GM12878 (cell line): ENCODE measurements around the gene MCTP2. TPM values are rescaled to one million over a fixed set of nuclear protein-coding genes. Genes with fewer than 3 reads are reported as not detected.

ENCODE experiments used
- ATAC-seq: fragments of 200-7000 bp; cut with Tn5 transposase; 3 replicates; pipeline ENCODE4 v1.9.1; 2020; ENCODE audit warnings: mild to moderate bottlenecking, moderate library complexity
- BruUV-seq: library from RNA; stranded (reverse); fragments of 400-500 nt; replicated peaks from 2 replicates; lab custom pipeline; 2021; lab: Mats Ljungman, UMichigan
- CTCF ChIA-PET: fragments of 300-600 bp; sonication (Branson Sonifier 250); formaldehyde crosslinking; extraction: SDS; loops from one replicate; lab custom pipeline; 2021; ENCODE audit warnings: inconsistent platforms; lab: Yijun Ruan, JAX
- POLR2A ChIA-PET: fragments of 350-600 bp; formaldehyde crosslinking; extraction: SDS; loops from one replicate; lab custom pipeline; 2021; ENCODE audit warnings: inconsistent platforms; lab: Charles Lee
- RAD21 ChIA-PET: fragments of 300-600 bp; sonication (Branson Sonifier 250); formaldehyde crosslinking; loops from one replicate; lab custom pipeline; 2023; ENCODE audit warnings: antibody characterized with exemption; ENCODE audit not compliant: unreplicated experiment; lab: Charles Lee
- SMC1A ChIA-PET: fragments of 300-600 bp; sonication (Branson Sonifier 250); formaldehyde crosslinking; loops from one replicate; lab custom pipeline; 2023; ENCODE audit not compliant: unreplicated experiment, uncharacterized antibody; lab: Charles Lee
- DNase-seq: peaks from one replicate; pipeline ENCODE4 v3.0.0-alpha.2; 2011; ENCODE audit warnings: low read depth, low spot score
- FAIRE-seq: peaks from 3 replicates; lab custom pipeline; 2011; peaks lifted over from hg19 to GRCh38; lab: Jason Lieb, UNC
- H2AFZ ChIP-seq: 2 replicates; pipeline ENCODE4 v1.6.0; 2011; ENCODE audit warnings: low read depth, low read length, control low read depth; ENCODE audit not compliant: control insufficient read depth
- H3K27ac ChIP-seq: 2 replicates; pipeline ENCODE4 v1.5.1; 2011; ENCODE audit warnings: control low read depth; ENCODE audit not compliant: control insufficient read depth, insufficient read depth
- H3K27me3 ChIP-seq, 2 experiments: replicated peaks in 1 of 2; 2 replicates each; pipeline versions ENCODE4 v1.6.0 to v1.6.1; 2011; ENCODE audit warnings: low read length in 1 of 2; ENCODE audit not compliant: control insufficient read depth in 2 of 2, insufficient read depth in 2 of 2
- H3K36me3 ChIP-seq, 2 experiments: 2 replicates each; pipeline ENCODE4 v1.5.1; 2011; ENCODE audit warnings: low read length in 1 of 2; ENCODE audit not compliant: control insufficient read depth in 2 of 2, insufficient read depth in 2 of 2
- H3K4me1 ChIP-seq: 2 replicates; pipeline ENCODE4 v1.6.1; 2011; ENCODE audit warnings: mild to moderate bottlenecking, low read length, moderate library complexity, mixed read lengths; ENCODE audit not compliant: control insufficient read depth, insufficient read depth
- H3K4me2 ChIP-seq: 2 replicates; pipeline ENCODE4 v1.6.0; 2011; ENCODE audit warnings: control low read depth; ENCODE audit not compliant: control insufficient read depth, insufficient read depth
- H3K4me3 ChIP-seq: fragments of 200-600 bp; sonication (generic); 2 replicates; pipeline ENCODE4 v1.5.1; 2016
- H3K79me2 ChIP-seq: 2 replicates; pipeline ENCODE4 v1.6.0; 2011; ENCODE audit warnings: low read length; ENCODE audit not compliant: control insufficient read depth, insufficient read depth
- H3K9ac ChIP-seq: 2 replicates; pipeline ENCODE4 v1.8.0; 2011; ENCODE audit warnings: low read length, control low read depth, mixed read lengths; ENCODE audit not compliant: control insufficient read depth, insufficient read depth
- H3K9me3 ChIP-seq: replicated peaks from 3 replicates; pipeline ENCODE4 v1.5.1; 2011; ENCODE audit warnings: mild to moderate bottlenecking, low read length; ENCODE audit not compliant: control insufficient read depth, insufficient read depth
- H4K20me1 ChIP-seq: 2 replicates; pipeline ENCODE4 v1.6.0; 2011; ENCODE audit not compliant: control insufficient read depth, insufficient read depth
- BCLAF1 ChIP-seq: fragments of 450-650 bp; IDR thresholded peaks from 2 replicates; pipeline ENCODE4 v1.6.1; 2017; ENCODE audit warnings: antibody characterized with exemption, mild to moderate bottlenecking, moderate library complexity
- FOXM1 ChIP-seq: IDR thresholded peaks from 2 replicates; pipeline ENCODE4 v1.6.1; 2012; ENCODE audit warnings: low read depth, mild to moderate bottlenecking, inconsistent platforms, low read length, moderate library complexity
- KAT2A ChIP-seq: conservative IDR thresholded peaks from 2 replicates; pipeline ENCODE4 v1.6.1; 2011; ENCODE audit warnings: low read depth, low read length; ENCODE audit not compliant: control insufficient read depth
- NFXL1 ChIP-seq: fragments of 450-650 bp; IDR thresholded peaks from 2 replicates; pipeline ENCODE4 v1.6.1; 2017; ENCODE audit warnings: antibody characterized with exemption, mild to moderate bottlenecking, borderline replicate concordance
- NR2C1 ChIP-seq: fragments of 450-650 bp; IDR thresholded peaks from 2 replicates; pipeline ENCODE4 v1.6.1; 2017; ENCODE audit warnings: antibody characterized with exemption, mild to moderate bottlenecking, moderate library complexity
- POLR2A ChIP-seq: IDR thresholded peaks from 2 replicates; pipeline ENCODE4 v1.6.1; 2011; ENCODE audit warnings: low read depth, mild to moderate bottlenecking, low read length
- RELB ChIP-seq: fragments of 450-650 bp; IDR thresholded peaks from 2 replicates; pipeline ENCODE4 v1.6.1; 2017; ENCODE audit warnings: low read depth, mild to moderate bottlenecking, moderate library complexity
- in situ Hi-C: fragments of 300-500 bp; cut with MboI; formaldehyde crosslinking; loops from 9 replicates; pipeline ENCODE4 v1.14.3; 2018; ENCODE audit warnings: mixed read lengths
- intact Hi-C: fragments of 100-400 bp; cut with micrococcal nuclease; formaldehyde crosslinking; loops from one replicate; pipeline ENCODE4 v1.14.2; 2022; ENCODE audit not compliant: unreplicated experiment
- polyA plus RNA-seq, 11 experiments: library from polyadenylated mRNA; depleted of rRNA in 4 of 11; unstranded in 6 of 11; stranded (reverse) in 5 of 11; fragments of >200 nt; fragmentation: Nextera tagmentation in 4 of 11; fragmentation: Illumina TruSeq in 1 of 11; extraction: Ambion mirVana in 4 of 11; extraction: Trizol in 1 of 11; gene quantifications; 1 replicate in 1 of 11; 2 replicates in 10 of 11; pipeline versions ENCODE4 v1.2.1 to v1.2.3, GENCODE V29; 2011 to 2016; ENCODE audit warnings: inconsistent platforms in 2 of 11, missing spikeins in 2 of 11, low read depth in 1 of 11
- total RNA-seq, 4 experiments: library from RNA; depleted of rRNA in 3 of 4; stranded (reverse); fragments of >200 nt in 3 of 4; fragmentation: Illumina TruSeq in 1 of 4; extraction: Trizol in 1 of 4; gene quantifications; 2 replicates each; pipeline versions ENCODE4 v1.2.1 to v1.2.3, GENCODE V29; 2013 to 2021
- TF ChIP-seq, protein P1 (sequence below): IDR thresholded peaks from 2 replicates; pipeline ENCODE4 v1.6.1; 2011; ENCODE audit warnings: low read depth, mild to moderate bottlenecking, low read length, moderate library complexity, borderline replicate concordance; ENCODE audit errors: extremely low read depth

The MCTP2 gene
- total and polyA plus RNA-seq, 10 of the 15 experiments (the other 5 are each of a cell fraction or from before 2014, with no cell fraction given): 0.24 to 48.5 (median 0.88) TPM

DNA sequence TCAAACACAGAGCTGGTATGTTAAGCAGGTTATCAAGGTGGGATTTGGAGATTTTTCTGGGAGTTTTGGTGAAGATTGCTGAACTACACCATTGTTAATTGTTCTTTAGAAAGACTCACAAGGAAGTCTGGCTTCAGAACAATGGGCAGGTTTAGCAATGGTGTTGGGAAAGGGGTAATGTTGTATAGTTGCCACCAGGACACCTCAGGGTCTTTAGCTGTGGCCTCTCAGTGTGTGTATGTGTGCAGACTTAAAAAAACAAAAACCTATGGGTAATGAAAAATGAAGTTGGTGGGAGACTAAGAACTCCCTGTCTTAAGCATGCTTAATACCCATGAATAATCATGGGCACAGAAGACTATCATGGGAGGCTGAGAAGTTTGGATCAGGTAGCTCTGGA is 91.7 kb downstream of the MCTP2 start:
- SMC1A ChIA-PET: interaction anchor here (1.0 to 9.0 kb wide), 29 partner anchors 9 to 231 kb away, joined by 3 to 266 read pairs (median 6); partner anchors contain the start of gene MCTP2
- Histone ChIP-seq H3K36me3 (no peaks in the 10 kb centered on the region), H3K27ac (no peak overlapping the region)
- POLR2A ChIA-PET: interaction anchor here (1.1 to 2.0 kb wide), 2 partner anchors 15 to 158 kb away, joined by 3 to 12 read pairs; no protein-coding TSS in a partner anchor
- CTCF ChIA-PET: interaction anchor here (0.5 to 9.5 kb wide), 30 partner anchors 9 to 326 kb away, joined by 3 to 417 read pairs (median 10); partner anchors contain the start of gene MCTP2
- peak; percentile 35; the same call in 1 of the 3 replicates for ATAC-seq
- TF ChIP-seq, protein P1, sequence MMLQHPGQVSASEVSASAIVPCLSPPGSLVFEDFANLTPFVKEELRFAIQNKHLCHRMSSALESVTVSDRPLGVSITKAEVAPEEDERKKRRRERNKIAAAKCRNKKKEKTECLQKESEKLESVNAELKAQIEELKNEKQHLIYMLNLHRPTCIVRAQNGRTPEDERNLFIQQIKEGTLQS: no peak
- TF ChIP-seq POLR2A: no peak
- TF ChIP-seq NFXL1: no peak
- no peak for TF ChIP-seq BCLAF1
- no peak for TF ChIP-seq FOXM1
- TF ChIP-seq KAT2A: no peak
- TF ChIP-seq NR2C1: no peak
- TF ChIP-seq RELB: no peak
- TF ChIP-seq, all 136 proteins: peak for 0
- DNase-seq (no peak), FAIRE-seq (no peak)
- Histone ChIP-seq H3K4me3 (no peak overlapping the region), H4K20me1 (no peaks in the 10 kb centered on the region), H3K79me2 (no peaks in the 10 kb centered on the region), H2AFZ (no peak overlapping the region), H3K27me3 (no peaks in the 10 kb centered on the region), H3K4me1 (no peaks in the 10 kb centered on the region), H3K9ac (no peak overlapping the region), H3K4me2 (no peak overlapping the region), H3K9me3 (no peaks in the 10 kb centered on the region)
- intact Hi-C loops (loop anchor here (5.0 to 10.0 kb wide), 2 partner anchors 91 to 328 kb away; partner anchors contain the start of gene MCTP2), in situ Hi-C loops (loop anchor here (5.0 to 25.0 kb wide), 2 partner anchors 161 to 1286 kb away; no protein-coding TSS in a partner anchor)
- no TSS peak for BruUV-seq
- RAD21 ChIA-PET: interaction anchor here (0.7 to 9.0 kb wide), 19 partner anchors 9 to 1293 kb away, joined by 3 to 268 read pairs (median 4); partner anchors contain the start of gene MCTP2
